HCT116 (cell line): ENCODE data around the gene ACSL6.

ENCODE experiments used
- ATF3 ChIP-seq: IDR thresholded peaks from 2 replicates; pipeline ENCODE4 v1.6.1; 2012
- CTCF ChIP-seq, 3 experiments: fragments of 200-600 bp in 1 of 3; sonication (generic) in 1 of 3; IDR thresholded peaks in 2 of 3; conservative IDR thresholded peaks in 1 of 3; 2 replicates each; pipeline ENCODE4 v1.5.1; 2012 to 2017; ENCODE audit warnings: low read depth in 2 of 3, low read length in 2 of 3, antibody characterized with exemption in 1 of 3, borderline replicate concordance in 1 of 3, control low read depth in 1 of 3, mild to moderate bottlenecking in 1 of 3, mixed read lengths in 1 of 3, mixed run types in 1 of 3, moderate library complexity in 1 of 3; ENCODE audit not compliant: insufficient read depth in 1 of 3
- EZH2 ChIP-seq: fragments of 200-600 bp; sonication (generic); IDR thresholded peaks from 2 replicates; pipeline ENCODE4 v1.6.1; 2017; ENCODE audit warnings: antibody characterized with exemption, mixed run types
- POLR2A ChIP-seq: IDR thresholded peaks from 2 replicates; pipeline ENCODE4 v1.7.0; 2011; ENCODE audit warnings: borderline replicate concordance; ENCODE audit not compliant: insufficient read depth, insufficient read length; ENCODE audit errors: extremely low read depth
- POLR2AphosphoS5 ChIP-seq: IDR thresholded peaks from 2 replicates; pipeline ENCODE4 v1.6.1; 2011; ENCODE audit warnings: mild to moderate bottlenecking, low read depth, low read length, moderate library complexity
- RAD21 ChIP-seq: IDR thresholded peaks from 2 replicates; pipeline ENCODE4 v1.6.1; 2012; ENCODE audit warnings: low read depth, mild to moderate bottlenecking
- REST ChIP-seq: IDR thresholded peaks from 2 replicates; pipeline ENCODE4 v1.6.1; 2012; ENCODE audit warnings: low read depth

GRCh38 chr5:131944702-131945550 is 66.5 kb downstream of the ACSL6 start:
- no peak for TF ChIP-seq CTCF (IDR thresholded peaks at IDR 0.05 in 2 of 3, conservative IDR thresholded peaks at IDR 0.05 in 1 of 3; ENCODE audit: borderline replicate concordance in 1 of 3, insufficient read depth in 1 of 3, low read depth in 2 of 3, low read length in 2 of 3)
- no peak for TF ChIP-seq POLR2AphosphoS5
- TF ChIP-seq EZH2 = no peak
- no peak for TF ChIP-seq POLR2A
- no peak for TF ChIP-seq ATF3
- no peak for TF ChIP-seq RAD21
- TF ChIP-seq REST = no peak
